Neural cell (in vitro differentiated cells): ENCODE data around the gene RNF157. TPM values are rescaled to one million over a fixed set of nuclear protein-coding genes. Genes with fewer than 3 reads are reported as not detected.

Experiments used
- H2AFZ ChIP-seq: fragments of 200-600, 300-800 bp; sonication (generic), shearing (Covaris generic); 2 replicates; pipeline ENCODE4 v1.6.0; 2014; ENCODE audit warnings: low read depth, mild to moderate bottlenecking, antibody characterized with exemption, low read length, moderate library complexity
- H3F3A ChIP-seq: fragments of 200-600 bp; shearing (Covaris generic); 2 replicates; pipeline ENCODE4 v1.6.1; 2016; ENCODE audit warnings: mild to moderate bottlenecking, moderate library complexity, mixed read lengths, antibody characterized with exemption, low read length; ENCODE audit not compliant: insufficient read depth, poor library complexity, severe bottlenecking
- H3K27ac ChIP-seq: fragments of 200-600, 300-800 bp; sonication (generic), shearing (Covaris generic); 2 replicates; pipeline ENCODE4 v1.5.1; 2014; ENCODE audit warnings: mild to moderate bottlenecking, low read length, moderate library complexity
- H3K27me3 ChIP-seq: fragments of 300-800, 200-600 bp; sonication (generic), shearing (Covaris generic); 2 replicates; pipeline ENCODE4 v1.6.0; 2014; ENCODE audit warnings: mild to moderate bottlenecking, low read depth, low read length, moderate library complexity; ENCODE audit not compliant: insufficient read depth
- H3K36me3 ChIP-seq: fragments of 300-800, 200-600 bp; sonication (generic), shearing (Covaris generic); 2 replicates; pipeline ENCODE4 v1.5.1; 2014; ENCODE audit warnings: mild to moderate bottlenecking, antibody characterized with exemption, low read length, moderate library complexity; ENCODE audit not compliant: insufficient read depth
- H3K4me2 ChIP-seq: fragments of 300-800, 200-600 bp; sonication (generic), shearing (Covaris generic); 2 replicates; pipeline ENCODE4 v1.6.0; 2014; ENCODE audit warnings: mild to moderate bottlenecking, low read length
- H3K4me3 ChIP-seq: fragments of 300-800, 200-600 bp; sonication (generic), shearing (Covaris generic); 2 replicates; pipeline ENCODE4 v1.5.1; 2014; ENCODE audit warnings: mild to moderate bottlenecking, low read length, moderate library complexity
- H3K79me2 ChIP-seq: fragments of 200-600 bp; shearing (Covaris generic); replicated peaks from 2 replicates; pipeline ENCODE4 v1.6.0; 2014; ENCODE audit warnings: mild to moderate bottlenecking, low read length, moderate library complexity; ENCODE audit not compliant: insufficient read depth
- H3K9ac ChIP-seq: fragments of 300-800, 200-600 bp; sonication (generic), shearing (Covaris generic); 2 replicates; pipeline ENCODE4 v1.6.1; 2016; ENCODE audit warnings: mild to moderate bottlenecking, low read length, mixed read lengths
- H3K9me2 ChIP-seq: fragments of 200-600 bp; shearing (Covaris generic); 2 replicates; pipeline ENCODE4 v1.6.1; 2016; ENCODE audit warnings: mild to moderate bottlenecking, low read length, mixed read lengths; ENCODE audit not compliant: insufficient read depth
- H3K9me3 ChIP-seq: fragments of 200-600, 300-800 bp; sonication (generic), shearing (Covaris generic); 2 replicates; pipeline ENCODE4 v1.6.1; 2016; ENCODE audit warnings: mild to moderate bottlenecking, mixed run types, low read length, moderate library complexity, mixed read lengths
- H4K20me1 ChIP-seq: fragments of 200-600 bp; shearing (Covaris generic); 2 replicates; pipeline ENCODE4 v1.6.1; 2016; ENCODE audit warnings: mild to moderate bottlenecking, mixed run types; ENCODE audit not compliant: insufficient read depth
- CTCF ChIP-seq: fragments of 450-650 bp; IDR thresholded peaks from 2 replicates; pipeline ENCODE4 v1.5.1; 2014; ENCODE audit warnings: antibody characterized with exemption, mild to moderate bottlenecking, moderate library complexity; ENCODE audit not compliant: poor library complexity, severe bottlenecking
- EP300 ChIP-seq: fragments of 450-650 bp; conservative IDR thresholded peaks from 2 replicates; pipeline ENCODE4 v1.6.1; 2014; ENCODE audit warnings: antibody characterized with exemption, mild to moderate bottlenecking, moderate library complexity; ENCODE audit not compliant: poor library complexity, severe bottlenecking
- EZH2 ChIP-seq: fragments of 200-600, 300-800 bp; shearing (Covaris generic), sonication (generic); IDR thresholded peaks from 2 replicates; pipeline ENCODE4 v1.6.1; 2014; ENCODE audit warnings: antibody characterized with exemption, low read length, borderline replicate concordance, mild to moderate bottlenecking; ENCODE audit not compliant: insufficient read depth, poor library complexity, severe bottlenecking
- MXI1 ChIP-seq: fragments of 450-650 bp; conservative IDR thresholded peaks from 2 replicates; pipeline ENCODE4 v1.6.1; 2014; ENCODE audit warnings: antibody characterized with exemption, mild to moderate bottlenecking; ENCODE audit not compliant: poor library complexity, severe bottlenecking
- POLR2AphosphoS5 ChIP-seq: IDR thresholded peaks from 2 replicates; pipeline ENCODE4 v1.6.1; 2012
- RAD21 ChIP-seq: fragments of 450-650 bp; conservative IDR thresholded peaks from 2 replicates; pipeline ENCODE4 v1.6.1; 2014; ENCODE audit warnings: antibody characterized with exemption, mild to moderate bottlenecking, moderate library complexity
- REST ChIP-seq: IDR thresholded peaks from 2 replicates; pipeline ENCODE4 v1.6.1; 2012; ENCODE audit warnings: borderline replicate concordance
- SMC3 ChIP-seq: fragments of 450-650 bp; conservative IDR thresholded peaks from 2 replicates; pipeline ENCODE4 v1.6.1; 2014; ENCODE audit warnings: antibody characterized with exemption, mild to moderate bottlenecking, moderate library complexity; ENCODE audit not compliant: poor library complexity
- TAF1 ChIP-seq: IDR thresholded peaks from 2 replicates; pipeline ENCODE4 v1.6.1; 2012; ENCODE audit warnings: low read depth
- polyA plus RNA-seq: library from polyadenylated mRNA; depleted of rRNA; stranded (reverse); fragments of >200 nt; gene quantifications from 2 replicates; pipeline ENCODE4 v1.2.3, GENCODE V29; 2014

The RNF157 gene
- polyA plus RNA-seq, 1 donor from 2014 or later = 15.9 TPM

- no peaks in the 10 kb centered on the region for H3K79me2 ChIP-seq
- peaks cover 5% of the 10 kb centered on the region for H3K36me3 ChIP-seq
- no peaks in the 10 kb centered on the region for H3F3A ChIP-seq
- H3K4me3 ChIP-seq = no peak overlapping the region
- H3K27me3 ChIP-seq = no peaks in the 10 kb centered on the region
- H3K9ac ChIP-seq = no peak overlapping the region
- TF ChIP-seq TAF1 (no peak), POLR2AphosphoS5 (no peak)
- no peaks in the 10 kb centered on the region for H4K20me1 ChIP-seq
- H2AFZ ChIP-seq = no peak overlapping the region
- H3K9me3 ChIP-seq = no peaks in the 10 kb centered on the region
- H3K4me2 ChIP-seq = no peak overlapping the region
- no peak overlapping the region for H3K27ac ChIP-seq
- H3K9me2 ChIP-seq = no peaks in the 10 kb centered on the region
Measured at GRCh38 chr17:76095943-76096342, 144.3 kb downstream of the RNF157 start.

- no peak overlapping the region for H2AFZ ChIP-seq
- no peak overlapping the region for H3K27ac ChIP-seq
- no peak overlapping the region for H3K9ac ChIP-seq
- TF ChIP-seq TAF1 = no peak
- TF ChIP-seq POLR2AphosphoS5 = no peak
- TF ChIP-seq CTCF = no peak
- TF ChIP-seq EP300 = no peak
- TF ChIP-seq MXI1 = no peak
- no peak for TF ChIP-seq REST
- no peak for TF ChIP-seq EZH2
- no peak for TF ChIP-seq RAD21
- TF ChIP-seq SMC3 = no peak
- H3K9me2 ChIP-seq = no peaks in the 10 kb centered on the region
- H3K4me3 ChIP-seq = no peak overlapping the region
- H4K20me1 ChIP-seq = no peaks in the 10 kb centered on the region
- no peaks in the 10 kb centered on the region for H3F3A ChIP-seq
- H3K4me2 ChIP-seq = no peak overlapping the region
- no peaks in the 10 kb centered on the region for H3K27me3 ChIP-seq
- H3K36me3 ChIP-seq = peaks cover 3% of the 10 kb centered on the region
- H3K79me2 ChIP-seq = no peaks in the 10 kb centered on the region
- no peaks in the 10 kb centered on the region for H3K9me3 ChIP-seq
Measured at GRCh38 chr17:76094046-76094445, 146.2 kb downstream of the RNF157 start.
